HEK293 (cell line): ENCODE data around the gene MATN1.

Source experiments
- CTCF ChIA-PET: fragments of 350-600 bp; formaldehyde crosslinking; extraction: SDS; loops from one replicate; lab custom pipeline; 2021; ENCODE audit warnings: antibody characterized with exemption; lab: Yijun Ruan, JAX
- POLR2A ChIA-PET: fragments of 300-600 bp; formaldehyde crosslinking; extraction: SDS; loops from one replicate; lab custom pipeline; 2020; ENCODE audit warnings: antibody characterized with exemption, inconsistent platforms; lab: Yijun Ruan, JAX
- H3K27ac ChIP-seq: fragments of 200-500 bp; sonication (Bioruptor generic); 2 replicates; pipeline ENCODE4 v1.5.1; 2014; ENCODE audit warnings: low read depth, low read length, control low read depth, inconsistent platforms; ENCODE audit errors: extremely low read depth
- H3K36me3 ChIP-seq, 2 experiments: fragments of 200-500 bp in 1 of 2; sonication (Bioruptor generic) in 1 of 2; 1 replicate in 1 of 2; 2 replicates in 1 of 2; pipeline ENCODE4 v1.5.1; 2014 to 2017; ENCODE audit warnings: inconsistent platforms in 2 of 2, low read length in 2 of 2; ENCODE audit not compliant: control insufficient read depth in 2 of 2, insufficient read depth in 1 of 2
- H3K4me1 ChIP-seq: fragments of 200-500 bp; sonication (Bioruptor generic); 2 replicates; pipeline ENCODE4 v1.5.1; 2014; ENCODE audit warnings: mild to moderate bottlenecking, low read length, inconsistent platforms; ENCODE audit not compliant: control insufficient read depth, insufficient read depth
- H3K4me3 ChIP-seq: 2 replicates; pipeline ENCODE4 v1.5.1; 2011; ENCODE audit warnings: low read depth, mild to moderate bottlenecking, control low read depth, low read length, moderate library complexity
- H3K9me3 ChIP-seq: fragments of 200-500 bp; sonication (Bioruptor generic); 2 replicates; pipeline ENCODE4 v1.5.1; 2014; ENCODE audit warnings: low read depth, low read length, inconsistent platforms; ENCODE audit not compliant: control insufficient read depth, insufficient read depth
- PRDM1 ChIP-seq: fragments of 450-650 bp; formaldehyde crosslinking; IDR thresholded peaks from 2 replicates; pipeline ENCODE4; 2016; ENCODE audit warnings: missing biosample characterization, missing genetic modification characterization
- SETDB1 ChIP-seq: IDR thresholded peaks from one replicate; pipeline ENCODE4 v1.6.1; 2017; ENCODE audit warnings: mild to moderate bottlenecking, low read length, moderate library complexity, mixed read lengths; ENCODE audit not compliant: insufficient read length
- ZEB2 ChIP-seq: fragments of 450-650 bp; formaldehyde crosslinking; IDR thresholded peaks from 2 replicates; pipeline ENCODE4 v1.5.1; 2016; ENCODE audit warnings: missing biosample characterization, missing genetic modification characterization
- ZNF19 ChIP-seq: fragments of 450-650 bp; formaldehyde crosslinking; IDR thresholded peaks from 2 replicates; pipeline ENCODE4; 2016; ENCODE audit warnings: missing biosample characterization, missing genetic modification characterization, low read depth
- ZNF214 ChIP-seq: fragments of 450-650 bp; formaldehyde crosslinking; IDR thresholded peaks from 2 replicates; pipeline ENCODE4 v1.5.1; 2017; ENCODE audit warnings: missing biosample characterization, mild to moderate bottlenecking, missing genetic modification characterization, borderline replicate concordance
- ZNF341 ChIP-seq: fragments of 450-650 bp; formaldehyde crosslinking; IDR thresholded peaks from 2 replicates; pipeline ENCODE4; 2016; ENCODE audit warnings: low read depth, missing biosample characterization, missing genetic modification characterization
- ZNF350 ChIP-seq: fragments of 450-650 bp; formaldehyde crosslinking; IDR thresholded peaks from 2 replicates; pipeline ENCODE4 v1.5.0; 2017; ENCODE audit warnings: missing biosample characterization, mild to moderate bottlenecking, missing genetic modification characterization
- ZNF354C ChIP-seq: fragments of 450-650 bp; formaldehyde crosslinking; IDR thresholded peaks from 2 replicates; pipeline ENCODE4 v1.5.1; 2016; ENCODE audit warnings: missing biosample characterization, missing genetic modification characterization, low read depth, borderline replicate concordance
- ZNF37A ChIP-seq: fragments of 450-650 bp; IDR thresholded peaks from 2 replicates; pipeline ENCODE4 v1.5.1; 2018; ENCODE audit warnings: missing biosample characterization, missing genetic modification characterization
- ZNF416 ChIP-seq: fragments of 450-650 bp; formaldehyde crosslinking; IDR thresholded peaks from 2 replicates; pipeline ENCODE4 v1.5.1; 2016; ENCODE audit warnings: missing biosample characterization, missing genetic modification characterization
- ZNF433 ChIP-seq: fragments of 450-650 bp; formaldehyde crosslinking; IDR thresholded peaks from 2 replicates; pipeline ENCODE4 v1.5.1; 2016; ENCODE audit warnings: missing biosample characterization, missing genetic modification characterization, low read depth
- ZNF501 ChIP-seq: fragments of 450-650 bp; formaldehyde crosslinking; IDR thresholded peaks from 2 replicates; pipeline ENCODE4 v1.5.1; 2016; ENCODE audit warnings: missing biosample characterization, missing genetic modification characterization
- ZNF670 ChIP-seq: fragments of 450-650 bp; formaldehyde crosslinking; IDR thresholded peaks from 2 replicates; pipeline ENCODE4 v1.5.1; 2016; ENCODE audit warnings: missing biosample characterization, missing genetic modification characterization, low read depth
- ZNF792 ChIP-seq: fragments of 450-650 bp; formaldehyde crosslinking; IDR thresholded peaks from 2 replicates; pipeline ENCODE4 v1.5.1; 2016; ENCODE audit warnings: missing biosample characterization, missing genetic modification characterization
- ZXDB ChIP-seq: fragments of 450-650 bp; formaldehyde crosslinking; IDR thresholded peaks from 2 replicates; pipeline ENCODE4 v1.5.1; 2016; ENCODE audit warnings: missing biosample characterization, missing genetic modification characterization
- TF ChIP-seq, protein P1 (sequence below): fragments of 450-650 bp; formaldehyde crosslinking; IDR thresholded peaks from 2 replicates; pipeline ENCODE4 v1.5.1; 2017; ENCODE audit warnings: missing biosample characterization, missing genetic modification characterization
- TF ChIP-seq, protein P2 (sequence below): fragments of 450-650 bp; formaldehyde crosslinking; IDR thresholded peaks from 2 replicates; pipeline ENCODE4 v1.5.1; 2016; ENCODE audit warnings: missing biosample characterization, missing genetic modification characterization, borderline replicate concordance

Gene MATN1

DNA sequence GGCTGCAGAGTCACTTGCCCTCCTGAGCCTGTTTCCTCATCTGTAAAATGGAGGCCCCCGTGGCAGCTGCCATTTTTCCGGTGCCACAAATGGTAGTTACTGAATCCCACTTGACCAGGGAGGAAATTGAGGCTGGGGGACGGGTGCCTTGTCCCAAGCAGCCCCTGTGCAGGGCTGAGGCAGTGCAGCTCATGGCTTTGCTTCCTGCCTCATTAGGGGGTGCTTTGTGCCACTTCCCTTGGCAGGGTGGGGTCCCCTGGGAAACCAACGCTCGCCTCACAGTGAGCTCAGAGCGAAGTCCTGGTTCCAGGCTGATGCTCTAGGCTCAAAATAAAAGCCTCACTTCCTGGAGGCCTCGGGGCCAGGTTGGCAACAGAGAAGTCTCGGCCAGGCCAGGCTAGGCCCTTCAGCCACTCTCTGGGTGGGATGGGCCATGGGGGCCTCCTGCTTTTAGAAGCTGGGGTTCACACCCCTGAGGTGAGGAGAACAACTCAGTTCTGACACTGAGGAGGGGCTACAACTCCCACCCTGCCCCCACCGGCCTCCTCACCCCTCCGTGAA lies 27.4 kb upstream of the MATN1 start:
- H3K27ac ChIP-seq, result no peak overlapping the region
- no peaks in the 10 kb centered on the region for H3K4me1 ChIP-seq
- H3K9me3 ChIP-seq, result no peaks in the 10 kb centered on the region
- ChIA-PET CTCF (interaction anchor here (1.0 to 2.2 kb wide), 2 partner anchors 28 to 32 kb away, joined by 3 to 10 read pairs; no protein-coding TSS in a partner anchor), POLR2A (no interaction called here)
- TF ChIP-seq ZNF501 (tag by site-specific recombination) (no peak), ZNF354C (tag by site-specific recombination) (no peak), ZNF341 (tag by site-specific recombination) (no peak), ZNF350 (tag by site-specific recombination) (no peak), ZNF670 (no peak), ZNF19 (tag by site-specific recombination) (no peak), ZNF416 (tag by site-specific recombination) (no peak), SETDB1 (no peak), ZEB2 (tag by site-specific recombination) (no peak), ZXDB (tag by site-specific recombination) (no peak), ZNF37A (tag by site-specific recombination) (no peak), PRDM1 (tag by site-specific recombination) (no peak), ZNF792 (tag by site-specific recombination) (no peak)
- TF ChIP-seq, protein P1, sequence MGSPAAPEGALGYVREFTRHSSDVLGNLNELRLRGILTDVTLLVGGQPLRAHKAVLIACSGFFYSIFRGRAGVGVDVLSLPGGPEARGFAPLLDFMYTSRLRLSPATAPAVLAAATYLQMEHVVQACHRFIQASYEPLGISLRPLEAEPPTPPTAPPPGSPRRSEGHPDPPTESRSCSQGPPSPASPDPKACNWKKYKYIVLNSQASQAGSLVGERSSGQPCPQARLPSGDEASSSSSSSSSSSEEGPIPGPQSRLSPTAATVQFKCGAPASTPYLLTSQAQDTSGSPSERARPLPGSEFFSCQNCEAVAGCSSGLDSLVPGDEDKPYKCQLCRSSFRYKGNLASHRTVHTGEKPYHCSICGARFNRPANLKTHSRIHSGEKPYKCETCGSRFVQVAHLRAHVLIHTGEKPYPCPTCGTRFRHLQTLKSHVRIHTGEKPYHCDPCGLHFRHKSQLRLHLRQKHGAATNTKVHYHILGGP, result no peak
- TF ChIP-seq, protein P2, sequence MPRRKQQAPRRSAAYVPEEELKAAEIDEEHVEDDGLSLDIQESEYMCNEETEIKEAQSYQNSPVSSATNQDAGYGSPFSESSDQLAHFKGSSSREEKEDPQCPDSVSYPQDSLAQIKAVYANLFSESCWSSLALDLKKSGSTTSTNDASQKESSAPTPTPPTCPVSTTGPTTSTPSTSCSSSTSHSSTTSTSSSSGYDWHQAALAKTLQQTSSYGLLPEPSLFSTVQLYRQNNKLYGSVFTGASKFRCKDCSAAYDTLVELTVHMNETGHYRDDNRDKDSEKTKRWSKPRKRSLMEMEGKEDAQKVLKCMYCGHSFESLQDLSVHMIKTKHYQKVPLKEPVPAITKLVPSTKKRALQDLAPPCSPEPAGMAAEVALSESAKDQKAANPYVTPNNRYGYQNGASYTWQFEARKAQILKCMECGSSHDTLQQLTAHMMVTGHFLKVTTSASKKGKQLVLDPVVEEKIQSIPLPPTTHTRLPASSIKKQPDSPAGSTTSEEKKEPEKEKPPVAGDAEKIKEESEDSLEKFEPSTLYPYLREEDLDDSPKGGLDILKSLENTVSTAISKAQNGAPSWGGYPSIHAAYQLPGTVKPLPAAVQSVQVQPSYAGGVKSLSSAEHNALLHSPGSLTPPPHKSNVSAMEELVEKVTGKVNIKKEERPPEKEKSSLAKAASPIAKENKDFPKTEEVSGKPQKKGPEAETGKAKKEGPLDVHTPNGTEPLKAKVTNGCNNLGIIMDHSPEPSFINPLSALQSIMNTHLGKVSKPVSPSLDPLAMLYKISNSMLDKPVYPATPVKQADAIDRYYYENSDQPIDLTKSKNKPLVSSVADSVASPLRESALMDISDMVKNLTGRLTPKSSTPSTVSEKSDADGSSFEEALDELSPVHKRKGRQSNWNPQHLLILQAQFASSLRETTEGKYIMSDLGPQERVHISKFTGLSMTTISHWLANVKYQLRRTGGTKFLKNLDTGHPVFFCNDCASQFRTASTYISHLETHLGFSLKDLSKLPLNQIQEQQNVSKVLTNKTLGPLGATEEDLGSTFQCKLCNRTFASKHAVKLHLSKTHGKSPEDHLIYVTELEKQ (tag by site-specific recombination), result no peak
- H3K36me3 ChIP-seq, result no peaks in the 10 kb centered on the region
- H3K4me3 ChIP-seq, result no peak overlapping the region

DNA sequence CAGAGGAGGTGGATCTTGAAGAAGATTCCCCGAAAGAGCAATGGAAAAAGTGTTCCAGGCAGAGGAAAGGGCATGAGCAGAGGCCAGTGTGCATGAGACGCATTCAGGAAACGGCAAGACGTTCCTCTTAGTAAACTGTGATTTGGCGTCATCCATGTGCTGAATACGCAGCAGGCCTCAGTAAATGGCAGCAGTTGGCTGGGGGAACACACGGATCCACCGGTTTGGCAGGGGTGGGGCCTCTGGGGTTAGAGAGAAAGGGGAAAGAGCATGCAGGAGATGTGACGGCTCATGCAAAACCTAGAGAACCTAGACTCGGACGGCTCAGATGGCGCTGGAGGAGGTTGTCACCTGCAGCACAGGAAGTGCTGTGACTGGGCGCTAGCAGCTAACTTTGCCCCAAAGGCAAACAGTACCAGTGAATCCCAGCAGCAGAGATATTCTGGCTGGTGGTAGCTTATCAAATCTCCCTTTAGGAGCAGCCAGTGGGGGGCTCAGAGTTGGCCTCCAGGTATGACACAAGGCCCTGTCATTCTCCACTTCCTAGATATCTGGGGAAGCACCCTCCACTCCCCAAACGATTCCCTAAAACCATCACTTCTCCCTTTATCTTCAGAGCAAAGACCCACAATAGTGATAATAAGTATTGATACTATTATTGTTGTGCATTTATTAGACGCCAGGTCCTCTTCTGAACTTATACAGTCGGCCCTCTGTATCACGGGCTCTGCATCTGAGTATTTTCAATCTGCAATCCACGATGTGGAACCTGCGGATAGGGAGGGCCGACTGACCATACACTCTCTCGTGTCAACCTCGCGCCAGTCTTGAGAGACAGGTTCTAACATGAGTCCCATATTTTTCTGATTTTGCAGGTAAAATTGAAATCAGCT lies 26.6 kb upstream of the MATN1 start:
- no peak overlapping the region for H3K27ac ChIP-seq
- H3K4me3 ChIP-seq, result no peak overlapping the region
- no peaks in the 10 kb centered on the region for H3K9me3 ChIP-seq
- TF ChIP-seq ZNF433 (tag by site-specific recombination) (no peak), ZNF214 (tag by site-specific recombination) (no peak)
- ChIA-PET CTCF (interaction anchor here (1.0 to 2.2 kb wide), 2 partner anchors 29 to 33 kb away, joined by 3 to 10 read pairs; no protein-coding TSS in a partner anchor), POLR2A (no interaction called here)
- no peaks in the 10 kb centered on the region for H3K4me1 ChIP-seq
- no peaks in the 10 kb centered on the region for H3K36me3 ChIP-seq
